GM21717 (cell line): ENCODE data around the gene GRIN2A.

Experiments used
- ATAC-seq: cut with Tn5 transposase; IDR thresholded peaks from one replicate; pipeline ENCODE4 v1.9.1; 2021; ENCODE audit warnings: mild to moderate bottlenecking, moderate library complexity; ENCODE audit not compliant: unreplicated experiment

Gene GRIN2A

DNA sequence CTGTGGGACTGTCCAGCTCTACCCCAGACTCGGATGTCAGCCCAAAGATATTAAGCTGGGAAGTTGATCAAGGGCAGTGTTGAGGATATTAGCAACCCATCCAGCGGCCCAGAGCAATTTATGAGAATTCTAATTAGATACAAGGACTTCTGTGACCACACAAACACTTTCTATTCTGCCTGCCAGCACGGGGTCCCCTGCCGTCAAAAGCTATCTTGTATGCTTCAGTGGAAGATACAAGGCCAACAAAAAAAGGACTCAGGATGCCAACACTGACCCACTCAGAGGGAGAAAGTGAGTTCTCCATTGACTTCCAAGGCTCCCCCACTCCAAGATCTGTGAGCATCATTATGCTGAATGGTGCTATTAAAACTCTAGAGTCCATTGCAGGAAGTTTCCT is 390.7 kb downstream of the GRIN2A start:
- ATAC-seq: no peak

DNA sequence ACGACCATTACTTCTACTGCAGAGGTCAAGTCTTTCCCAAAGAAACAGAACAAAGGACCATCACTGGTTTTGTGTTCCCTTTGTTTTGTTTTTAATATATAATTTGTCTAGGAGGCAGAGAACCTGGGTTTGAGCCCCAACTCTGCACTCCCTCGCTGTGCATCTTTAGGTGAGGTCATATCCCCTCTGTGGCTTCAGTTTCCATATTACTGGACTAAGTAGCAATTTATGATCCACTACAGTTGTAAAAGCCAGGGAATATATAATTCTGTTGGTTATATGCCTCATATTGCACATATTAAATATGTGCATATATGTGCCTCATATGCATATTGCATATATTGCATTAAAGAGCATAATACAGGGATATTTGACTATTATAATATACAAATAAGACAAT is 392.0 kb downstream of the GRIN2A start:
- no peak for ATAC-seq

DNA sequence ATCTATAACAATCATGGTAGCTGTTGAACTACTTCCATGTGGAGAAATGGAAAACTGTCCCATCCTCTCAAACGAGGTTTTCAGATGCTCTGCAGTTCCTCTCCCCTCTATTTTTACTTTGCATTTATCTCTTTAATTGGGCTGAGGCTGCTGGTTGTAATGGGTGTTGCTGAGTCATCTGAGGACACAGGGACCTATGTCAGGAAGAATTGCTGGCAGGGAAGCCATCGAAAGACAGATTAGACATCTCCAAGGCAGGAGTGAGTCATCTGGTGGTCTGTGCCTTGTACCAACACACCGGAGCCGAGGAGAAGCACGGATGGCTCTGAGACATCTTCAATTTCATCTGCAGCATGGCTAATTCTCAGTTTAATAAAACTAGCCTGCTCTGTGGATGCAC is 394.5 kb downstream of the GRIN2A start:
- no peak for ATAC-seq

DNA sequence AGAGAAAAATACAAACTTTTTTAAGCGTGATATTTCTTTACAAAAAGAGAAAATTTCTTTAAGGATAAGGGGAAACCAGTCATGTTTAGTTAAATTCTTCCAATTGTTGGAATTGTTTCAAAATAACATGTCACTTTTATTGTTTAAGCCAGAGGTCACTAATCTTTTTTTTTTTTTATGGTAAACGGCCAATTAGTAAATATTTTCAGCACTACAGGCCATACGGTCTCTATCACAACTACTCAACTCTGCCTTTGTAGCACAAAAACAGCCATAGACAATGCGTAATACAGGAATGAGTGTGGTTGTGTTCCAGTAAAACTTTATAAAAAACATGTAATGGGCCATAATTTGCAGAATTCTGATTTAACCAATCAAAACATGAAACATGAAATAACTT is 401.4 kb downstream of the GRIN2A start:
- ATAC-seq: no peak

DNA sequence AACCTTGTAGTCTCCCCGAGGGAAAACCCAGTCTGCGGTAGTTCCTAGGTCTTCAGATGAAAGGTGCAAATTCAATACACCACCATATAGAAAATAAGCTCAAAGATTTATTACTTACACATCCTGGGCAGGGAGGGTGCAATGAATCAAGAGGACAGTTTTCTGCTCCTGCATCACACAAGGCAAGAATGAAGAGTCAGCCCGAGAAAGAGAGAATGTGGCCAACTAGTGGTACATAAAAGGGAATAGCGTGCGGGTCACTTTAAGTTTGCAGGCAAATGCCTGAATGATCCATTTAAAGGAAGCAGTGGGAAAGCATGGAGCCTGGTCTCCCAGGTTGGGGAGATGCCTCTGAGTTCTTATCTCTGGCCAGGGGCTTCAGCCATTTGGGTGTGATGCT is 403.4 kb downstream of the GRIN2A start:
- ATAC-seq: no peak

DNA sequence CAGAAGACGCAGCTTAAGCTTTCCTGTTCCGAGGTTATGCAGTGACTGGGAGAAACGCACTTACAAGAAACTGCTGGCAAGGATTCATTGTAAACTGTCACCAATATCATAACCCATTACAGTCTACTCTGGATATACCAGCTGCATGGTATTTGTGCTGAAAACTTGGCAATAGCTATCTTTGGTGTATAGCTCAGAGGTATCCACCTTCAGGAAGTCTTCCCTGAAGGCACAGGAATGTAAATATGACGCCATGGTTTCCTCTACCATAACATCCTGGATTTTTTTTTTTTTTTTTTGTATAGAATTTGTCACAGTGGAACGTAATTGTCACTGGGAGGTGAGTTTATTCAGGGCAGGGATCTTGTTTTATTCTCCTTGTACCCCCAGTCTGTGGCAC is 406.2 kb downstream of the GRIN2A start:
- no peak for ATAC-seq

DNA sequence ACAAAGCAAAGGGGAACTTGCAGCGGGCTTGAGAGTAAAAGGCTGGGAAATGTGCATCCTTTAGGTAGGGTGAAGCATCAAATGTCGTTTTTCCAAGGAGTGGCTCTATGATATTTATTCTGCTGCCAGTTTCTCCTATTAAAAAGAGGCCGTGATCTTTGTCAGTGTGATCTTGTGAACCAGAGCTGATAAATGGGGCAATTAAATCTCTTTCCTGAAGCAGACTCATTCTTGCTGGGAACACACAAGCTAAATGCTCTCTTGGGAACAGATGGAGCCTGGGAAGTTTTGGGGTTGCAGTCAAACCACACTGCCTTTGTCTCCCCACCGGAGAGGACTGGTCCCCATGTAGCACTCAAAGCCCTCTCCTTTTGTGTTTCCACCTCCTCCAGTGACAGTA is 408.9 kb downstream of the GRIN2A start:
- ATAC-seq: no peak

DNA sequence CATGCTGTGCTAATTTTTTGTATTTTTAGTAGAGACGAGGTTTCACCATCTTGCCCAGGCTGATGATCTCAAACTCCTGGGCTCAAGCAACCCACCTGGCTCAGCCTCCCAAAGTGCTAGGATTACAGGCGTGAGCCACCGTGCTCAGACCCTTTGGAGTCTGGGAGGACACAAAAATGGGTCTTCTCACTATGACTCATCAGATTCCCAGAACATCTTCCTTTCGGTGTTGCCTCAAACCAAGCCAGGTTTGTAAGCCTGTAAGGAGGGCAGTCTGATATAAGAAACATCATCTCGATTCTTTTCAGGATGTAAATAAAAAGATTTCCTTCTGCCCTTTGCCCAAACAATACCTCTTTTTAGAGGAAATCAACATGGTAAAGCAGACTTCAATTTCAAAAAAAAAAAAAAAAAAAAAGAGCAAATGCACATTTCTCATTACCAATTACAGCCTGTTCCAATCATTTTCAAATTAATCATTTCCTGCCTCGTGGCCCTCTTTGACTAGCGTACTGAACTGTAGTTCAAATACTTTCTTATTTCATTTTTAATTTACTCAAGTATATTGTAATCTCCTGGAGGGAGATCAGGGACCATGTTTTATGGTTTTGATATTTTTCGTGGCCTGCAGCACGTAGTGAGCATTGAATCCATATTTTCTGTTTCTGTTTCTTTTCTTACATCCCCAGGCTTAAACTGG is 409.6 kb downstream of the GRIN2A start:
- no peak for ATAC-seq

DNA sequence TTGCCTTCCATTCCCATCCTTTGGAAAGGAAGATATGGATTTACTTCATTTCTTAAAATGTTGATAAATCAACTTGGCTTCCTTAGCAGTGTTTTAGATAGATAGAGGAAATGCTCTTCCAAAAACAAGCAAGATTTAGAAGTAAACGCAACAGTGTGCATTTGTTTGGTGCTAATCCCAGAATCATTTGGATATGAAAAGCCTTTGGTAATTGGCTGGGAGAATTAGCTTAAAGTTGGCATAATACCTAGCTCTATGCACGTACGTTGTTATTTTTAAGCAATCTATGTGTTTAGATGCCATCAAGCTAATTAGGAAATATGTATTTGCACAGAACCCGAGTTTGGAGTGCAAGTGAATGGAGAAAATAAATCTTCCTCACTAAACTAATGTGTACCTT is 415.3 kb downstream of the GRIN2A start:
- no peak for ATAC-seq

DNA sequence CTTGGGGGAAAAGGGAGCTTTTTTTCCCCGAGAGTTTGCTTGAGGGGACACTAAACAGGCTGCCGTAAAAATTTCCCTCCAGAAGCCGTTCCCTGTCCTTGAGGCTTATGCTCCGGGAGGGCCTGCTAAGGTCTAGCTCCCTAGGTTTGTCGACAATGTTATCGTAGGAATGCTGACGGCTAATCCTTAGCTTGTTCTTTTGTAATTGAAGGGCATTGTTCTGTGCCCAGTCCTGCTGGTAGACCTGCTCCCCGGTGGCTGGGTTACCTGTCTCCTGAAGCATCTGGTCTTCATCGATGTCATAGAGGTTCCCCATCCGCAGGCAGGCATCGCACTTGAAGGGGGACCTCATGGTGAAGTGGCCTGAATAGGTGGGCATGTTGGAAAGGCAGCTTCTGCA is 418.7 kb downstream of the GRIN2A start:
- ATAC-seq: no peak

DNA sequence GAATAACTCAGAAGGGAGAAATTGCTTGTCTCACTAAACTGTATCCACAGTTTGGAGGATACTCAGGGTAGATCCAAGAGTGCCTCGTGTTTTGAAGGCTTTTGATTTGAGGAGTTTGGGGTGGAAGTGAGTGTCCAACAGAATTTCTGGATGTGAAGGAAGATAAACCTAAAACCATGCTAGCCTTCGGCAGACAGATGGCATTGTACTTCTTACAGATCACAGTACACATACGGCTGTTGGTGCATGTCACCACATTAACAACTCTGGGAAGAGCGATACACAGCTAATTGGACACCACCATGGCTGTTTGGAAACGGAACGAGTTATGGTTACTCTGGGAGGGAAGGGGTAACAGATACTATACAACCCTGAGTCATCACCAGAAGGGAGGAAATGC is 420.4 kb downstream of the GRIN2A start:
- no peak for ATAC-seq

DNA sequence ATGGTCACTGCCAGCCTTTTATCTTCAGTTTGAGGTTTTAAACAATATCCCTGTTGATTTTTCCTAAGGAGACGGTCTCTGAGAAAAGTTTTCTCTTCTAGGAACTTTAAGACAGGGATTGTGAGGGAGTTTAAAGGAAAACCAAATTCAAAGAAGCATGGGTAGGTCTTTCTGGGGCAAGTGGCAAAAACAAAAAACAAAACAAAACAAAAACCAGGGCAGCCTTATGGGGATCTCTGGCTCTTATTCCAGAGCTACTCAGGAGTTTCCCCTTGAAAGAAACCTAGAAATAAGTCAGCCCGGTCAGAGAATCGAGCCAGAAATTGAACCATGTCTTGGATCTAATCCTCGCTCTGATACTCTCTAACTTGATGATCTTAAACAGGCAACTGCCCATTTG is 424.5 kb downstream of the GRIN2A start:
- no peak for ATAC-seq

DNA sequence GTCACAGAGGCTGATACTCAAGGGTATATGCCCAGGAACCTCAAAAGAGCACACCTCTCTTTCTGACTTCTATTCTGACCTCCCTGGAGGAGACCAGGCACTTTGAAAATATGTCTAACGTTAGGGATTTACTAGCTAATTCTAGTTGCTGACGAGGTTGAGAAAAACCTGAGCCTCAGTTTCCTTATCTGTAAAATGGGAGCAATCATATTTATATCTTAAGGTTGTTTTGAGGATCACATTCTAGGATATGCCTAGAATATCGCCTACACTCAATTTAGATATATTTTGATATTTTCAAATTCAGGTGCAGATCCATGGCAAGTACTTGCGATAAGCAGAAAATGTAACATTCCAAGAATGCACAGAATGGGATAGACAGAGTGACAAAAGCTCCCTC is 425.8 kb downstream of the GRIN2A start:
- ATAC-seq: no peak

DNA sequence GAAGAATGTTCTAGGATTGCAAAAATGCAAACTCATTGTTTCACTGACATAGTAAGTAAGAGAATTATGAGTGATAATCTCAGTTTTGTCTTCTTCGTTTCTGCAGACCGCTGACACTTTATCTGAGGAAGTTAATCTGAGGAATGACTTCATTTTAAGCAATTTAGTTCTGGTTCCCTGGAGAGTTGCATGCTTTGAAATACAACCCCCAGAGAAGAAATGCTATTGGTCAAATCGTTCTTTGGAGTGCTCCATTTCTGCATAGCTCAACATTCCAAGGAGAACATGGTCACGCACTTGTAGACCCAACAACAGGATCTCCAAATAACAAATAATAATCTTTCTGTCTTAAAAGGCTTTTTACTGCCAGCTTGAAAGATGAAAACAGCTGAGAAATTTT is 427.1 kb downstream of the GRIN2A start:
- ATAC-seq: no peak

DNA sequence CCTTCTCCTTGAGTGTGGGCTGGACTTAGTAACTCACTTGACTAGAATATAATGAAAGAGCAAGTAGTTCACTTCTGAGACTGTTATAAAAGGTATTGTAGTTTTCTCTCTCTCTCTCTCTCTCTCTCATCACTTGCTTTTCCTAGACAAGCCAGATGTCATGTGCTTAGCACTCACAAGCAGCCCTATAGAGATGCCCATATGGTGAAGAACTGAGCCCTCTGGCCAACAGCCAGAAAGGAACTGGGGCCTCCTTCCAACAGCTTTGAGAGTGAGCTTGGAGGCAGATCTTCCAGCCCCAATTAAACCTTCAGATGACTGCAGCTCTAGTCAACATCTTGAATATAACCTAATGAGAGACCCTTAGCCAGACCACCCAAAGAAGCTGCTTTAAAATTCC is 440.5 kb downstream of the GRIN2A start:
- no peak for ATAC-seq

DNA sequence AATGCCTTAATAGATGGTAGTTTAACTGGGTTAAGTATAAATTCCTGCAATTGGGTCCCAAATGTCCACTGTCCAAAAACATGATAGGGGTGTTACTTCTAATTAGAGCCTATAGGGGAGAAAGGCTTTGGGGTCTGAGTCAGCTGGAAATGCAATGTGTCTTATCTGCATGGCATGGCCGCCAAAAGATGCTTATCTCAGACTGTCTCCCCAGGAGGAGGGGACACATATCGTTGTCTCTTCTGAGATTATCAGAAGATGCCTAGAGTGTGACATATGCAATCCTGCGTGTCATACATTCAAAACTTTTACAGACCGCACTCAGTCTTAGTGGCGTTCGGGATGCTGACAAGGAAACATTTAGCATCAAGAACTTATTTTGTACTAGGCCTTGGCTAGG is 442.9 kb downstream of the GRIN2A start:
- no peak for ATAC-seq

DNA sequence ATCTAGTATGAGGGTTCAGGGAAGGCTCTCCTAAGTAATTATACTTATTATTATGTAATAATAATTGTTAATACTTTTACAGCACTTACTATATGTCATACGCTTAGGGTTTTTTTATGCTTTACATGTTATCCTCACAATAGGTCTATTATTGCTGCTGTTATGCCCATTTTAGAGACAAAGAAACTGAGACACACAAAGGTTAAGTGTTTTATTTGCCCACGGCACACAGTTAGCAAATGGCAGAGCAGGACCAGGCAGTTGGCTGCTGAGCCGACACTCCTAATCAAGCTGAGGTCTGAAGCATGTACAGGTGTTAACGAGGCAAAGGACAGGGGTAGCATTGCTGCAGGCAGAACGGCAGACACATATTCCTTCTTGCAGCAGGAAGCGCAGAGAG is 443.5 kb downstream of the GRIN2A start:
- ATAC-seq: no peak

DNA sequence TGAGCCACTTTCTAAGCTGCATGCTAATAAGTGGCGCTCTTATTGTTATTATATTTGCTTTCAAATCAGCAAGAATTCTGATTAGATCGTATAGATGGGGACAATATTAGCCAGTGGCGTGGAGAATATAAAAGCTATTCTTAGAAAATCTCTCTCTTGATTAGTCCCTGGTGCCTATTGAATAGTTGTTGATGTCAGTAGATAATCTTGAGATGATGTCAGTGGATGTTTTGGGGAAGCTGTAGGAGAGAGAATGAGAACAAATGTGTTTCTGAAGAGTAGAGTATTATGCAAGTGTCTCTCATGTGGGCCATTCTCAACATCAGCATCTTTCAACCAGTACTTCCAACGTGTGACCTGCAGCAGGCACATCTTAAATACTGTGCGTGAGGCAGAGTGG is 445.7 kb downstream of the GRIN2A start:
- no peak for ATAC-seq

DNA sequence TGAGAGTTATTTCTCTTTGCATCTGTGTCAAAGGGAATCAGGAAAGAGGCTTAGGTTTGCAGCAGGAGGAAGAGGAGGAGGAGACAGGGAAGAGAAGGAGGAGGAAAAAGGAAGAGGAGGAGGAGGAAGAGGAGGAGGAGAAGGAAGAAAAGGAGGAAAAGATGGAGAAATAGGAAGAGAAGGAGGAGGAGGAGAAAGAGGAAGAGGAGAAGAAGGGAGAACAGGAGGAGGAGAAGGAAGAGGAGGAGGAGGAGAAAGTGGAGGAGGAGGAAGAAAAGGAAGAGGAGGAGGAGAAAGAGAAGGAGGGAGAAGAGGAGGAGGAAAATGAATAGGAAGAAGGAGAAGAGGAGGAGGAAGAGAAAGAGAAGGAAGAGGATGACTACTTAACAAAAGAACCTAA is 459.1 kb downstream of the GRIN2A start:
- no peak for ATAC-seq

DNA sequence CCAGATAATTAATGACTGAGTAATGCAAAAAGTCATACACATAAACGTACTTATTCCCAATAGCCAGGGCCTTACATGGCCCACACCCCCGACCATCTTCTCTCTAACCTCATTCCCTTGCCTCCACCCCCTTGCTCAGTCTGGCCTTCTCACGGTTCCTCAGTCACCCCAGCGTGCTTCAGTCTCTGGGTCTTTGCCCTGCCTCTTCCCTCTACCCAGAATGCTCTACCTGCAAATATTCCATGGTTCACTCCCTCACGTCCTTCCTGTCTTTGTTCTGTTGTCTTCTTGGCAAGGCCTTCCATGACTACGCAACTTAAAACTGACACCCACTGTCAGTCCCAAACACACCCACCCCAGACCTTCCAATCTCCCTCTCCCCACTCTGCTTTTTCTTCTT is 468.3 kb downstream of the GRIN2A start:
- ATAC-seq: no peak

DNA sequence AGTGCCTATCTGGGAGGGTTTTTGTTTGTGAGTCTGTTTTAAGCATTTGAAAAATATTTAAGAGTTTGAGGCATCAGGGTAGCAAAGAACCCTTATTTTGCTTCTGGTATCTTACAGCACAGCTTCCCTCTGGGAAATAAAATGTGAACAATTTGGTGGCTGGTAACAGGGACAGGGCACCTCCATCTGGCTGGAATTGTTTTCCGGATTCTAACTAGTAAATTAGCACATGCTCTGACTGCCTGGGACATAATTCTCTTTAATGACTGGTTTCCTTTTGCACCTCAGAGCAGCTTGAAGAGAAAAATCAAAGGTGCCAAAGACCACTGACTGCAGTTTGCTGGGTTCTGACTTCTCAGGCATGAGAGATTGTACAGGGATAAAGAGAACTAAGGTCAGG is 469.1 kb downstream of the GRIN2A start:
- ATAC-seq: no peak

DNA sequence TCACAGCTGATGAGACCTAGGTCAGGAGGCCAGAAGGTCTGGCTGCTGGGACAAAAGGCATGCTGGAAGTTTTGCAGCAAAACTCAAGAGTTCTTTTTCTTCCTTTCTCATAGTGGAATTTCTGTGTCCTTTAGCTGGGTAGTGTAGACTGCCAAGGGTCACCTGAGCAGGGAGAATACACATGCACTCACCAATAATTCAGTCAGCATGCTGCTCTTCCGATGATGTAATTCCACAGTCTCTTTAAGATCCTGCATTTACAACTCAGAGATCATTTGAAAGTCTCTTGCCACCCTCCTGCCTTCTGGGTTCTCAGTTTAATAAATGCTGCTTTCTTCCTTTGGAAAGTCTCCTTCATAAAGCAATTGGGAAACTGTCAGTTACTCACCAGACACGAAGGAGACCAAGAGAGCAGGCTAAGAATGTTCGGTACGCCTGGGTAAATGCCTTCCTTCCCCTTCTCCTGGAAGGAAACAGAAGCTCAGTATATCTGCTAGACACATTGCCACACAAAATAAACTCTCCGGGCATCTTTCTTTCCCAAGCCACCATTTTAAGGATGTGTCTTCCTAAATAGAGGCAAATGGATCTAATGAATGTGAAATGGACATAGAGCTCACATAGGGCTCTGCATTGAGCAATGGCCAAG is 473.1 kb downstream of the GRIN2A start:
- ATAC-seq: no peak

DNA sequence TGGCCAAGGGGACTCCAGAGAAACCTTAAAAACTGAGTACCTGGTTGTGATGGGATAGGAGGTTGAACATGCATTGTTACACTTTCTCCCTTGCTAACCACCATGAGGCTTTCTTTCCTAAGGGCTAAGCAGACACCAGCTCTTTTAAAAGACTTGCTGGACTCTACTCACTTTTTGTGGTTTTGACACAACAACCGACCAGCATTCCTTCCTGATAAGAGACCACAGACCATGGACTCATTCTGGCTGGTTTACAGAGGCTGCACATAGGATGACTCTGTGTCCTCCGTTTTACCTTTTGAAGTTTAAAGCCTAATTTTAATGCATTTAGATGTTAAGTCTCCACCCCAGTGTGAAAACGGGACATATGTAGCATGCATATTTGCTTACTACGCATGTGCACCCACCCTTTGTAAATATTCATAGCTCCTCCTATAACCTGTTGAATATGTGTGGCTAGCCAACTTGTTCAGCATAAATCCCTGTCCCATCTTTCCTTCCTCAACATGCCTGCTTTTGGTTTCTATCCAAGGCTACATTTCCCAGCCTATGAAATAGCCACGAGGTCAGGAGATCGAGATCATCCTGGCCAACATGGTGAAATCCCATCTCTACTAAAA is 475.9 kb downstream of the GRIN2A start:
- no peak for ATAC-seq
